Activated CD4-positive, alpha-beta T cell treated with anti-CD3 and anti-CD28 coated beads, Interleukin-2, amount 50 U/mL, for 1 hour (primary cell): ENCODE data around the gene HYAL2.

ENCODE experiments used
- DNase-seq: peaks from one replicate; pipeline ENCODE4 v3.0.0-alpha.2; 2020

Gene HYAL2

DNA sequence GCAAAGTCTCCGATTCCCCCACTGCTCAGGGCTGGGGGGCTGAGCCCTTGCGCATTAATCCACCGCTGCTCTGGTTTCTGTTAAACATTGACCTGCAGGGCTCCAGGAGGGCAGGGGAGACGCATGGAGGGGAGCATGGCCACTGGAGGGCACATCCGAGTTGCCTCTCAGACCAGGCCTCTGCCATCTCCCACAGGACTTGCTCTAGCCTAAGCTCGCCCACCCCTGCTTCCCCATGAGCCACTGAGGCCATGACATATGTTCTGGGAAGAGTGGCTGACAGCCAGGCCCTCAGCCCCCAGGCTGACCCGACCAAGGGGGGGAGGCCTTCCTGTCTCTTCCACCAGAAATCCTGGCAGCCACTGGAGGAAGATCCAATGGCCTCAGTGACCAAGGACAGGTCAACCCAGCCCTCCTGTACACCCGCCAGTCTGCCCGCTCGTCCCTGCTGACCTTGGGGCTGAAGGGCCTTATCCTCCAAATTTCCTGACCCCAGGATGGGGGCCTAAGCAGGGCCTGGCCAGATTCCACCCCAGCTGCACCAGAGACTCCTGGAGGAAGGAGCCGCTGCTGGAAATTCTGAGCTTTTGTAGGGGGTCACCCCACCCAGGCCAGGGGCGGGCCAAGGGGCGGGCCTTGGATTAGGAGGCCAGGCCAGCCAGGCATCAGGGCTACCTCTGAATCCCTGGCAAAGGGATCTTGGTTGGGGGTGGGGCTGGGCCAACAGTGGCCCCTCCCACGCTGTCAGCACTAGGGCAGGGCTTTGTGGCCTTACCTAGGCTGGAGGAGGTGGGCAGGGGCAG lies 19.3 kb downstream of the HYAL2 start, which contains the start of gene HYAL1:
Gene HYAL1, minus strand, starts transcription at position 562 of the 803 bp plus-strand sequence. CDS start 618 bp downstream, outside the sequence.
- DNase-seq, result no peak

DNA sequence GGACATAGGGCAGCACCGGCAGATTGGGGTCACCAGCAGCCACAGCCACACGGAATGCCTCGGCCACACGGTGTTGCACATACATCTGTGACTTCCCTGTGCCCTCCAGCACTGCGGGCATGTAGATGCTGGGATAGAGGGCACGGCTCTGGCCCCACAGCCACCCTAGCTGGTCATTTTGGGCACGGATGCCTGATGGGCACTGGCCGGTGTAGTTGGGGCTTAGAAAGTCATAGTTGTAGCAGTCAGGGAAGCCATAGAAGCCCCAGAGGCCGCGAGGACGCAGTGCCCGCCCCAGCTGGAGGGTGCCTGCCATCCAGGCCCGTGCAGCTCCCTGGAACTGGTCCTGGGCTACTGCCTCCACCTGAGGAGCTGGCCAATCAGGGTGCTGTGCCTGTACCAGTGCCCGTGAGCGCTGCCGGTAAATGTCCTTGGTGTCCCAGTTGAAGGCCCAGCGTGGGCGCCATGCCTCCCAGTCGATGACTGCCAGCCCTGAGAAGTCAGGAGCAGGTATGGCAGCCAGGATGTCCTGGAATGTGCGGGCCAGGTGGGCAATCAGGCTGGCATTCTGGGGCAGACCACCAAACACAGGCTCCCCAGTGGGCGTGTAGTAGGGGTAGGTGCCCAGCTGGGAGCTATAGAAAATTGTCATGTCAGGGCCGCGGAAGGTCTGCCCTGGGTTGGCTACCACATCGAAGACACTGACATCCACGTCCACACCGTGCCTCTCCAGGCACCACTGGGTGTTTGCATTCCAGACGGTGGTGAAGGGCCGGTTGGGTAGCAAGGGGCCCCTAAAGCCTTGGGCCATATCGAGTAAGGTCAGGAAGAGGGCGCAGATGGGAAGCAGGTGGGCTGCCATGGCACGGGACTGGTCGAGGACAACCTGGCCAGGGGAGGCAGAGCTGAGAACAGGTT lies 20.2 kb downstream of the HYAL2 start:
- DNase-seq, result no peak

GRCh38 chr3:50300681-50301254 lies 21.8 kb downstream of the HYAL2 start:
- no peak for DNase-seq

GRCh38 chr3:50299929-50300680 lies 22.4 kb downstream of the HYAL2 start:
- DNase-seq, result no peak

- DNase-seq, result no peak
These were observed 23.0 kb downstream of the HYAL2 start for GRCh38 chr3:50299638-50299928.

- DNase-seq, result peak; percentile 99
These were observed 23.5 kb downstream of the HYAL2 start, which contains the start of the genes HYAL3 and NAA80 for GRCh38 chr3:50298836-50299637. Gene HYAL3, minus strand, starts transcription at chr3:50299405. Its CDS starts 3,803 bp downstream, at chr3:50295602. Gene NAA80, minus strand, starts transcription at chr3:50299405. Its CDS starts 1,942 bp downstream, at chr3:50297463.

DNA sequence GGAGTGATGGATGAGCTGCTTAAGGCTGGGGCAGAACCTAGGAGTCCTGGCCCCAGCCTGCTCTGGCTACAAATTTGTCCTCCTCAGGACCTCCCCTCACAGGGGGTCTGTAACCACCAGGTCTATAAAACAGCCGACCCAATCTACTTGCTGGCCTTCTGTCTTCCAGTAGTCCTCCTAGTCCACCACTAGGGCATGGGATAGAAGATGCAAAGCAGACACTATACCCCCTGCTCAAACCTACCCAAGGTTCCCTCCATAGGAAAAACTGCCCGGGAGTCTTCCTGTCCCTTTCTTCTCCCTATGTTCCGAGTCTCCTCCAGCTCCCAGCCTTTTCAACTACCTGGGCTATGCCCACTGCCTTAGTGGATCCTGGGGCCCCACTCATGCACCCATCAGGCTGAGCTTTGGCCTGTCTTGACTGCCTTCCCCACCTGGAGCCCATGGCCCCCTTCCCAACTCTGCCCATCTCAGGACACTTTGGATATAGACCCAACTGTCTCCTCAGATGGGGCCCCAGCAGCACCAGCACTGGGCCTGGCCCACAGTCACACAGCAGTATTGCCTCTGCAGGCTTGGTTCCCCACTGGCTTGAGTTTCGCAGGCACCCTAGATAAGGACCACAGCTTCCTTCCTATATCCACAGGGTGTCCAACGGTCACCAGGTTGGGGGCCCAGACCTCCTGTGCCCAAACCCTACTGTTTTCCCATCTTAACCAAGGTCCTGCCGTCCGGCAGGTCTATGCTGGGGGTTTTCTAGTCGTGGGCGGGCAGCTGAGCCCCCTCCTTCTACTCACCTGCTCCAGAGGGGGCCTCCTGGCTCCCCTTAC lies 24.4 kb downstream of the HYAL2 start:
- no peak for DNase-seq

DNA sequence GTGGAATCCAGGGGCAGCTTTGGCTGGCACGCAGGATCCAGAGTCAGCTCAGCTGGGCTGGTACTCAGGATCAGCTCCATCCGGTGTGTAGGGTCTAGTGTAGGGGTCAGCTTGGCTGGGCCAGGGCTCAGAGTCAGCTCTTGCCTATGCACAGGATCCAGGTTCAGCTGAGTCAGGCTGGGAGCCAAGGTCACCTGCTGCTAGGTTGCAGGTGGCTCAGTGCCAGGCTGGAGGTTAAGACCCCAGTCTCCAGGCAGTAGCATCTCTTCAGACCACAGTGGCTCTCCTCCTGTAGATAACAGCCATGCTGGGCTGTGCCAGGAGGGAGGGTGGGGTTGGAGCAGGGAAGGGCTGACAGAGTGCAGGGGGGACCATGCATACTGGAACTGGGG lies 25.2 kb downstream of the HYAL2 start:
- DNase-seq, result no peak

GRCh38 chr3:50296721-50297383 lies 25.7 kb downstream of the HYAL2 start:
- no peak for DNase-seq

- no peak for DNase-seq
These were observed 26.8 kb downstream of the HYAL2 start for GRCh38 chr3:50295553-50296431.

GRCh38 chr3:50294492-50295403 lies 27.8 kb downstream of the HYAL2 start:
- DNase-seq, result no peak

GRCh38 chr3:50294089-50294488 lies 28.5 kb downstream of the HYAL2 start:
- DNase-seq, result no peak

GRCh38 chr3:50293079-50293801 lies 29.3 kb downstream of the HYAL2 start:
- DNase-seq, result no peak

GRCh38 chr3:50292159-50293078 lies 30.1 kb downstream of the HYAL2 start, which contains the start of gene IFRD2:
Gene IFRD2, minus strand, starts transcription at chr3:50292429. Its CDS starts 155 bp downstream, at chr3:50292274.
- peak; percentile 95 for DNase-seq

GRCh38 chr3:50290161-50290641 lies 32.3 kb downstream of the HYAL2 start:
- no peak for DNase-seq

- no peak for DNase-seq
These were observed 33.4 kb downstream of the HYAL2 start for GRCh38 chr3:50289130-50289529.
